GM23338 (cell line): ENCODE results near the gene YBX3. TPM values are rescaled to one million over a fixed set of nuclear protein-coding genes. Genes with fewer than 3 reads are reported as not detected.
A peak's percentile ranks its signal among the peaks of the same experiment; 100 is the strongest.

Experiments used
- ATAC-seq: fragments of 200-7000 bp; cut with Tn5 transposase; 3 replicates; pipeline ENCODE4 v1.9.1; 2020
- DNase-seq: peaks from one replicate; pipeline ENCODE4 v3.0.0-alpha.2; 2015; ENCODE audit warnings: low spot score
- H2AFZ ChIP-seq: fragments of 200-600 bp; sonication (generic); 2 replicates; pipeline ENCODE4 v1.8.0; 2016; ENCODE audit warnings: antibody characterized with exemption, mild to moderate bottlenecking, moderate library complexity
- H3F3A ChIP-seq: fragments of 200-600 bp; sonication (generic); replicated peaks from 2 replicates; pipeline ENCODE4 v1.8.0; 2017; ENCODE audit warnings: antibody characterized with exemption, mixed run types, low read depth
- H3K27ac ChIP-seq: fragments of 200-600 bp; sonication (generic); 2 replicates; pipeline ENCODE4 v1.6.1; 2016; ENCODE audit warnings: low read depth
- H3K27me3 ChIP-seq: fragments of 200-600 bp; sonication (generic); 2 replicates; pipeline ENCODE4 v1.8.0; 2016; ENCODE audit warnings: mild to moderate bottlenecking, mixed run types, moderate library complexity; ENCODE audit not compliant: insufficient read depth
- H3K36me3 ChIP-seq: fragments of 200-600 bp; sonication (generic); 2 replicates; pipeline ENCODE4 v1.8.0; 2016; ENCODE audit warnings: mild to moderate bottlenecking; ENCODE audit not compliant: insufficient read depth
- H3K4me1 ChIP-seq: fragments of 200-600 bp; sonication (generic); 2 replicates; pipeline ENCODE4 v1.8.0; 2016; ENCODE audit warnings: mild to moderate bottlenecking, moderate library complexity; ENCODE audit not compliant: insufficient read depth
- H3K4me2 ChIP-seq: fragments of 200-600 bp; sonication (generic); 2 replicates; pipeline ENCODE4 v1.7.1; 2017; ENCODE audit warnings: mixed run types
- H3K4me3 ChIP-seq: fragments of 200-600 bp; sonication (generic); 2 replicates; pipeline ENCODE4 v1.6.1; 2016; ENCODE audit warnings: mixed run types
- H3K79me2 ChIP-seq: fragments of 200-600 bp; sonication (generic); replicated peaks from 2 replicates; pipeline ENCODE4 v1.8.0; 2017; ENCODE audit warnings: mild to moderate bottlenecking; ENCODE audit not compliant: insufficient read depth
- H3K9me2 ChIP-seq: fragments of 200-600 bp; sonication (generic); 2 replicates; pipeline ENCODE4 v1.8.0; 2017; ENCODE audit not compliant: insufficient read depth
- H4K20me1 ChIP-seq: fragments of 200-600 bp; sonication (generic); replicated peaks from 2 replicates; pipeline ENCODE4 v1.8.0; 2017; ENCODE audit warnings: mild to moderate bottlenecking; ENCODE audit not compliant: insufficient read depth
- H3K27ac Mint-ChIP-seq: 2 replicates; pipeline ENCODE4 v1.8.0; 2020; ENCODE audit warnings: inconsistent platforms, mild to moderate bottlenecking, moderate library complexity, mixed read lengths
- H3K27me3 Mint-ChIP-seq: 3 replicates; pipeline ENCODE4 v1.8.0; 2022; ENCODE audit warnings: low read depth, mild to moderate bottlenecking, moderate library complexity, mixed read lengths, inconsistent platforms; ENCODE audit not compliant: insufficient read depth, poor library complexity
- H3K36me3 Mint-ChIP-seq: 3 replicates; pipeline ENCODE4 v1.8.0; 2021; ENCODE audit warnings: low read depth, mild to moderate bottlenecking, inconsistent platforms, moderate library complexity, mixed read lengths
- H3K4me1 Mint-ChIP-seq: 3 replicates; pipeline ENCODE4 v1.8.0; 2020; ENCODE audit warnings: mild to moderate bottlenecking, inconsistent platforms, mixed read lengths
- H3K4me3 Mint-ChIP-seq: 3 replicates; pipeline ENCODE4 v1.8.0; 2021; ENCODE audit warnings: moderate library complexity, mild to moderate bottlenecking, inconsistent platforms, mixed read lengths
- H3K9me3 Mint-ChIP-seq: 3 replicates; pipeline ENCODE4 v1.8.0; 2020; ENCODE audit warnings: moderate library complexity, mild to moderate bottlenecking, inconsistent platforms, mixed read lengths
- CREB1 ChIP-seq: fragments of 250-450 bp; sonication (Bioruptor Pico); IDR thresholded peaks from 2 replicates; pipeline ENCODE4 v1.5.0; 2020; ENCODE audit warnings: low read depth, mild to moderate bottlenecking, moderate library complexity
- CTCF ChIP-seq, 2 experiments: fragments of 200-600 bp in 1 of 2; sonication (generic) in 1 of 2; conservative IDR thresholded peaks; 2 replicates each; pipeline versions ENCODE4 v1.5.1 to v1.6.1; 2016 to 2017; ENCODE audit warnings: antibody characterized with exemption in 2 of 2, low read depth in 2 of 2, mild to moderate bottlenecking in 2 of 2, moderate library complexity in 1 of 2
- EZH2 ChIP-seq: fragments of 200-600 bp; sonication (generic); IDR thresholded peaks from one replicate; pipeline ENCODE4 v1.8.0; 2017; ENCODE audit warnings: antibody characterized with exemption, mild to moderate bottlenecking, low read depth; ENCODE audit not compliant: unreplicated experiment
- JUNB ChIP-seq: IDR thresholded peaks from one replicate; pipeline ENCODE4 v1.6.1; 2016; ENCODE audit warnings: antibody characterized with exemption; ENCODE audit not compliant: unreplicated experiment
- NANOG ChIP-seq: IDR thresholded peaks from 2 replicates; pipeline ENCODE4 v1.6.1; 2016; ENCODE audit warnings: antibody characterized with exemption, borderline replicate concordance
- POLR2AphosphoS5 ChIP-seq: IDR thresholded peaks from 2 replicates; pipeline ENCODE4 v1.6.1; 2016; ENCODE audit warnings: antibody characterized with exemption, low read depth
- STAT1 ChIP-seq: IDR thresholded peaks from one replicate; pipeline ENCODE4 v1.6.1; 2016; ENCODE audit warnings: antibody characterized with exemption; ENCODE audit not compliant: unreplicated experiment
- ZNF114 ChIP-seq: fragments of 250-450 bp; sonication (Bioruptor Pico); IDR thresholded peaks from 2 replicates; pipeline ENCODE4 v1.5.0; 2020; ENCODE audit warnings: mild to moderate bottlenecking, moderate library complexity
- ZNF331 ChIP-seq: fragments of 250-450 bp; sonication (Bioruptor Pico); IDR thresholded peaks from 2 replicates; pipeline ENCODE4 v1.5.0; 2020; ENCODE audit warnings: low read depth, mild to moderate bottlenecking, moderate library complexity
- polyA plus RNA-seq: library from polyadenylated mRNA; unstranded; fragments of >200 nt; fragmentation: Nextera tagmentation; extraction: Ambion mirVana; gene quantifications from 2 replicates; pipeline ENCODE4 v1.2.1, GENCODE V29; 2016
- total RNA-seq: library from RNA; depleted of rRNA; stranded (reverse); fragments of >200 nt; shearing (Covaris generic); gene quantifications from 2 replicates; pipeline ENCODE4 v1.2.3, GENCODE V29; 2014
- TF ChIP-seq, protein P1 (sequence below): IDR thresholded peaks from one replicate; pipeline ENCODE4 v1.6.1; 2018; ENCODE audit warnings: antibody characterized with exemption; ENCODE audit not compliant: unreplicated experiment
- TF ChIP-seq, protein P2 (sequence below): fragments of 250-450 bp; sonication (Bioruptor Pico); IDR thresholded peaks from 2 replicates; pipeline ENCODE4 v1.5.0; 2020; ENCODE audit warnings: mild to moderate bottlenecking, moderate library complexity

Gene YBX3
- total and polyA plus RNA-seq, 2 experiments from 2014 or later: 179 to 450 TPM

DNA sequence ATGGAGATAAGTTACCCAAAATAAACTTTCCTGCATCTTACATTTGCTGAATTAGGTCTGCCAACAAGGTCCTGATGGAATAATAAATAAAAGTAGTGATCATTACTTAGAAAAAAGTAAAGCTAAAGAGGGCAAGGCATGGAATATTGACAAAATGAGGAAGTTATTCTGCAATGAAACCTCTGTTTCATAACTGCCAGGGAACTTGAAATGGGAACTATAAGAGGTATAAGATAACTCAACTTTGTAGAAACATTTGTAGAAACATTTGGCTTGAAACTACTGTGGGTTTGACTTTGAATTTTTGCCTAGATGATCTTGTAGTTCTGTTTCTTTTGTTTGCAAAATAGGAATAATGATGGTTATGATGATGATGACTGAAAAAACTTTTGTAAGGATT is 18.7 kb upstream of the YBX3 start (continued):
- TF ChIP-seq, protein P1, sequence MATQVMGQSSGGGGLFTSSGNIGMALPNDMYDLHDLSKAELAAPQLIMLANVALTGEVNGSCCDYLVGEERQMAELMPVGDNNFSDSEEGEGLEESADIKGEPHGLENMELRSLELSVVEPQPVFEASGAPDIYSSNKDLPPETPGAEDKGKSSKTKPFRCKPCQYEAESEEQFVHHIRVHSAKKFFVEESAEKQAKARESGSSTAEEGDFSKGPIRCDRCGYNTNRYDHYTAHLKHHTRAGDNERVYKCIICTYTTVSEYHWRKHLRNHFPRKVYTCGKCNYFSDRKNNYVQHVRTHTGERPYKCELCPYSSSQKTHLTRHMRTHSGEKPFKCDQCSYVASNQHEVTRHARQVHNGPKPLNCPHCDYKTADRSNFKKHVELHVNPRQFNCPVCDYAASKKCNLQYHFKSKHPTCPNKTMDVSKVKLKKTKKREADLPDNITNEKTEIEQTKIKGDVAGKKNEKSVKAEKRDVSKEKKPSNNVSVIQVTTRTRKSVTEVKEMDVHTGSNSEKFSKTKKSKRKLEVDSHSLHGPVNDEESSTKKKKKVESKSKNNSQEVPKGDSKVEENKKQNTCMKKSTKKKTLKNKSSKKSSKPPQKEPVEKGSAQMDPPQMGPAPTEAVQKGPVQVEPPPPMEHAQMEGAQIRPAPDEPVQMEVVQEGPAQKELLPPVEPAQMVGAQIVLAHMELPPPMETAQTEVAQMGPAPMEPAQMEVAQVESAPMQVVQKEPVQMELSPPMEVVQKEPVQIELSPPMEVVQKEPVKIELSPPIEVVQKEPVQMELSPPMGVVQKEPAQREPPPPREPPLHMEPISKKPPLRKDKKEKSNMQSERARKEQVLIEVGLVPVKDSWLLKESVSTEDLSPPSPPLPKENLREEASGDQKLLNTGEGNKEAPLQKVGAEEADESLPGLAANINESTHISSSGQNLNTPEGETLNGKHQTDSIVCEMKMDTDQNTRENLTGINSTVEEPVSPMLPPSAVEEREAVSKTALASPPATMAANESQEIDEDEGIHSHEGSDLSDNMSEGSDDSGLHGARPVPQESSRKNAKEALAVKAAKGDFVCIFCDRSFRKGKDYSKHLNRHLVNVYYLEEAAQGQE: no peak

DNA sequence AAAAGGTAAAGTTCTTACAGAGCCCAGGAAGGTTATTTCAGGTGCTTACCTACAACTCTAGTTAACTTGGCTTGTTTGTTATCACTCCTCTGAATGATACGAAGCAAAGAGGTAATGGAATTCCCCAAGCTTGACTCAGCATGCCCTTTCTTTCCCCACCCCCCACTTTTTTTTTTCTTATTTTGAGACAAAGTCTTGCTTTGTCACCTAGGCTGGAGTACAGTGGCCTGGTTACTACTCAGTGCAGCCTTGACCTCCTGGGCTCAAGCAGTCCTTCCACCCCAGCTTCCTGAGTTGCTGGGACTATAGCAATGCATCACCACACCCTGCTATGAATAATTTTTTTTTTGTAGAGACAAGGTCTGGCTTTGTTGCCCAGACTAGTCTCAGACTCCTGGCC is 17.1 kb upstream of the YBX3 start:
- ATAC-seq (no peak), DNase-seq (peak; percentile 13)
- H3F3A ChIP-seq: no peaks in the 10 kb centered on the region
- no peak overlapping the region for H3K27ac ChIP-seq
- no peaks in the 10 kb centered on the region; the same call in 1 of the 2 replicates for H3K36me3 ChIP-seq
- peaks cover 3% of the 10 kb centered on the region; the same call in 1 of the 3 replicates for H3K9me3 Mint-ChIP-seq
- no peaks in the 10 kb centered on the region for H3K27me3 ChIP-seq
- H3K79me2 ChIP-seq: no peaks in the 10 kb centered on the region
- no peak overlapping the region for H3K4me3 ChIP-seq
- no peaks in the 10 kb centered on the region for H3K36me3 Mint-ChIP-seq
- no peak overlapping the region for H3K4me3 Mint-ChIP-seq
- 0 out of 2 replicates have a peak overlapping the region, but pooled peaks have one; percentile 40 for H2AFZ ChIP-seq
- H3K4me2 ChIP-seq: no peak overlapping the region
- no peaks in the 10 kb centered on the region for H4K20me1 ChIP-seq
- no peaks in the 10 kb centered on the region for H3K4me1 Mint-ChIP-seq
- H3K4me1 ChIP-seq: no peaks in the 10 kb centered on the region
- no peaks in the 10 kb centered on the region for H3K9me2 ChIP-seq
- no peak overlapping the region for H3K27ac Mint-ChIP-seq
- H3K27me3 Mint-ChIP-seq: no peaks in the 10 kb centered on the region
- no peak for TF ChIP-seq CREB1 (CRISPR knock-in tag)
- TF ChIP-seq NANOG: no peak
- TF ChIP-seq EZH2: no peak
- no peak for TF ChIP-seq STAT1
- no peak for TF ChIP-seq ZNF114 (CRISPR knock-in tag)
- TF ChIP-seq POLR2AphosphoS5: no peak
- TF ChIP-seq, protein P2, sequence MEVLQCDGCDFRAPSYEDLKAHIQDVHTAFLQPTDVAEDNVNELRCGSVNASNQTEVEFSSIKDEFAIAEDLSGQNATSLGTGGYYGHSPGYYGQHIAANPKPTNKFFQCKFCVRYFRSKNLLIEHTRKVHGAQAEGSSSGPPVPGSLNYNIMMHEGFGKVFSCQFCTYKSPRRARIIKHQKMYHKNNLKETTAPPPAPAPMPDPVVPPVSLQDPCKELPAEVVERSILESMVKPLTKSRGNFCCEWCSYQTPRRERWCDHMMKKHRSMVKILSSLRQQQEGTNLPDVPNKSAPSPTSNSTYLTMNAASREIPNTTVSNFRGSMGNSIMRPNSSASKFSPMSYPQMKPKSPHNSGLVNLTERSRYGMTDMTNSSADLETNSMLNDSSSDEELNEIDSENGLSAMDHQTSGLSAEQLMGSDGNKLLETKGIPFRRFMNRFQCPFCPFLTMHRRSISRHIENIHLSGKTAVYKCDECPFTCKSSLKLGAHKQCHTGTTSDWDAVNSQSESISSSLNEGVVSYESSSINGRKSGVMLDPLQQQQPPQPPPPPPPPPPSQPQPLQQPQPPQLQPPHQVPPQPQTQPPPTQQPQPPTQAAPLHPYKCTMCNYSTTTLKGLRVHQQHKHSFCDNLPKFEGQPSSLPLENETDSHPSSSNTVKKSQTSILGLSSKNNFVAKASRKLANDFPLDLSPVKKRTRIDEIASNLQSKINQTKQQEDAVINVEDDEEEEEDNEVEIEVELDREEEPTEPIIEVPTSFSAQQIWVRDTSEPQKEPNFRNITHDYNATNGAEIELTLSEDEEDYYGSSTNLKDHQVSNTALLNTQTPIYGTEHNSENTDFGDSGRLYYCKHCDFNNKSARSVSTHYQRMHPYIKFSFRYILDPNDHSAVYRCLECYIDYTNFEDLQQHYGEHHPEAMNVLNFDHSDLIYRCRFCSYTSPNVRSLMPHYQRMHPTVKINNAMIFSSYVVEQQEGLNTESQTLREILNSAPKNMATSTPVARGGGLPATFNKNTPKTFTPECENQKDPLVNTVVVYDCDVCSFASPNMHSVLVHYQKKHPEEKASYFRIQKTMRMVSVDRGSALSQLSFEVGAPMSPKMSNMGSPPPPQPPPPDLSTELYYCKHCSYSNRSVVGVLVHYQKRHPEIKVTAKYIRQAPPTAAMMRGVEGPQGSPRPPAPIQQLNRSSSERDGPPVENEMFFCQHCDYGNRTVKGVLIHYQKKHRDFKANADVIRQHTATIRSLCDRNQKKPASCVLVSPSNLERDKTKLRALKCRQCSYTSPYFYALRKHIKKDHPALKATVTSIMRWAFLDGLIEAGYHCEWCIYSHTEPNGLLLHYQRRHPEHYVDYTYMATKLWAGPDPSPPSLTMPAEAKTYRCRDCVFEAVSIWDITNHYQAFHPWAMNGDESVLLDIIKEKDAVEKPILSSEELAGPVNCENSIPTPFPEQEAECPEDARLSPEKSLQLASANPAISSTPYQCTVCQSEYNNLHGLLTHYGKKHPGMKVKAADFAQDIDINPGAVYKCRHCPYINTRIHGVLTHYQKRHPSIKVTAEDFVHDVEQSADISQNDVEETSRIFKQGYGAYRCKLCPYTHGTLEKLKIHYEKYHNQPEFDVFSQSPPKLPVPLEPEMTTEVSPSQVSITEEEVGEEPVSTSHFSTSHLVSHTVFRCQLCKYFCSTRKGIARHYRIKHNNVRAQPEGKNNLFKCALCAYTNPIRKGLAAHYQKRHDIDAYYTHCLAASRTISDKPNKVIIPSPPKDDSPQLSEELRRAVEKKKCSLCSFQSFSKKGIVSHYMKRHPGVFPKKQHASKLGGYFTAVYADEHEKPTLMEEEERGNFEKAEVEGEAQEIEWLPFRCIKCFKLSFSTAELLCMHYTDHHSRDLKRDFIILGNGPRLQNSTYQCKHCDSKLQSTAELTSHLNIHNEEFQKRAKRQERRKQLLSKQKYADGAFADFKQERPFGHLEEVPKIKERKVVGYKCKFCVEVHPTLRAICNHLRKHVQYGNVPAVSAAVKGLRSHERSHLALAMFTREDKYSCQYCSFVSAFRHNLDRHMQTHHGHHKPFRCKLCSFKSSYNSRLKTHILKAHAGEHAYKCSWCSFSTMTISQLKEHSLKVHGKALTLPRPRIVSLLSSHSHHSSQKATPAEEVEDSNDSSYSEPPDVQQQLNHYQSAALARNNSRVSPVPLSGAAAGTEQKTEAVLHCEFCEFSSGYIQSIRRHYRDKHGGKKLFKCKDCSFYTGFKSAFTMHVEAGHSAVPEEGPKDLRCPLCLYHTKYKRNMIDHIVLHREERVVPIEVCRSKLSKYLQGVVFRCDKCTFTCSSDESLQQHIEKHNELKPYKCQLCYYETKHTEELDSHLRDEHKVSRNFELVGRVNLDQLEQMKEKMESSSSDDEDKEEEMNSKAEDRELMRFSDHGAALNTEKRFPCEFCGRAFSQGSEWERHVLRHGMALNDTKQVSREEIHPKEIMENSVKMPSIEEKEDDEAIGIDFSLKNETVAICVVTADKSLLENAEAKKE (CRISPR knock-in tag): no peak
- no peak for TF ChIP-seq JUNB
- TF ChIP-seq CTCF (conservative IDR thresholded peaks at IDR 0.05; ENCODE audit: low read depth in 2 of 2): no peak
- TF ChIP-seq ZNF331 (CRISPR knock-in tag): no peak
